A673 (cell line): Measurements from ENCODE around the gene FAM83G. TPM values are rescaled to one million over a fixed set of nuclear protein-coding genes. Genes with fewer than 3 reads are reported as not detected.

Source experiments
- BruUV-seq: library from RNA; stranded (reverse); fragments of 400-500 nt; replicated peaks from 2 replicates; lab custom pipeline; 2021; lab: Mats Ljungman, UMichigan
- CTCF ChIA-PET: fragments of 300-600 bp; sonication (Branson Sonifier 250); formaldehyde crosslinking; loops from one replicate; lab custom pipeline; 2022; ENCODE audit warnings: antibody characterized with exemption; lab: Charles Lee
- POLR2A ChIA-PET: fragments of 300-600 bp; sonication (Branson Sonifier 250); formaldehyde crosslinking; loops from one replicate; lab custom pipeline; 2022; ENCODE audit warnings: antibody characterized with exemption; ENCODE audit not compliant: low non-redundant PET; lab: Charles Lee
- DNase-seq: peaks from one replicate; pipeline ENCODE4 v3.0.0-alpha.2; 2015; ENCODE audit warnings: low spot score
- H3K27ac ChIP-seq: fragments of 200-600 bp; sonication (generic); 2 replicates; pipeline ENCODE4 v1.5.1; 2016; ENCODE audit warnings: mixed run types, low read depth, mild to moderate bottlenecking, mixed read lengths, antibody characterized with exemption, low read length; ENCODE audit not compliant: poor library complexity, severe bottlenecking
- H3K27me3 ChIP-seq: fragments of 200-600 bp; sonication (generic); replicated peaks from 2 replicates; pipeline ENCODE4 v1.6.1; 2017; ENCODE audit warnings: mixed run types, low read depth, mild to moderate bottlenecking, mixed read lengths, antibody characterized with exemption, low read length; ENCODE audit not compliant: insufficient read depth, poor library complexity
- H3K36me3 ChIP-seq: fragments of 200-600 bp; sonication (generic); 2 replicates; pipeline ENCODE4 v1.6.1; 2016; ENCODE audit warnings: mixed run types, mild to moderate bottlenecking, mixed read lengths, antibody characterized with exemption, low read length; ENCODE audit not compliant: insufficient read depth, poor library complexity, severe bottlenecking
- H3K4me1 ChIP-seq: fragments of 200-600 bp; sonication (generic); 2 replicates; pipeline ENCODE4 v1.6.1; 2017; ENCODE audit warnings: mixed run types, mild to moderate bottlenecking, mixed read lengths, antibody characterized with exemption, low read length; ENCODE audit not compliant: insufficient read depth, poor library complexity, severe bottlenecking
- H3K4me3 ChIP-seq: fragments of 200-600 bp; sonication (generic); 2 replicates; pipeline ENCODE4 v1.5.1; 2016; ENCODE audit warnings: low read depth, mixed run types, mild to moderate bottlenecking, mixed read lengths, low read length; ENCODE audit not compliant: poor library complexity, severe bottlenecking
- H3K9me3 ChIP-seq: fragments of 200-600 bp; sonication (generic); 2 replicates; pipeline ENCODE4 v1.6.1; 2016; ENCODE audit warnings: mixed run types, low read depth, mild to moderate bottlenecking, mixed read lengths, antibody characterized with exemption, low read length; ENCODE audit not compliant: poor library complexity, severe bottlenecking
- CTCF ChIP-seq: fragments of 300-800, 200-600 bp; sonication (generic); conservative IDR thresholded peaks from 2 replicates; pipeline ENCODE4 v1.5.1; 2017; ENCODE audit warnings: low read depth, mild to moderate bottlenecking, antibody characterized with exemption, low read length, moderate library complexity, mixed read lengths
- EZH2 ChIP-seq: fragments of 200-600 bp; sonication (generic); IDR thresholded peaks from 2 replicates; pipeline ENCODE4 v1.6.1; 2017; ENCODE audit warnings: borderline replicate concordance, low read depth, mild to moderate bottlenecking, mixed read lengths, antibody characterized with exemption, low read length; ENCODE audit not compliant: poor library complexity, severe bottlenecking
- intact Hi-C: fragments of 100-400 bp; cut with micrococcal nuclease; formaldehyde crosslinking; loops from one replicate; pipeline ENCODE4 v1.10.0; 2022; ENCODE audit not compliant: unreplicated experiment
- total RNA-seq: library from RNA; stranded (reverse); gene quantifications from 2 replicates; pipeline ENCODE4 v1.2.3, GENCODE V29; 2021

The FAM83G gene
- total RNA-seq, 1 experiment from 2014 or later: 12.4 TPM

- CTCF ChIA-PET: no interaction called here
- no peak for DNase-seq
- no peak for TF ChIP-seq CTCF
- TF ChIP-seq EZH2: no peak
- no peaks in the 10 kb centered on the region for H3K27me3 ChIP-seq
- intact Hi-C loops: no loop called here
- H3K4me3 ChIP-seq: no peak overlapping the region
- H3K36me3 ChIP-seq: peaks cover 21% of the 10 kb centered on the region
- no TSS peak for BruUV-seq
- H3K9me3 ChIP-seq: no peaks in the 10 kb centered on the region
- no peaks in the 10 kb centered on the region for H3K4me1 ChIP-seq
- no peak overlapping the region for H3K27ac ChIP-seq
- POLR2A ChIA-PET: no interaction called here
These were observed 71.2 kb downstream of the FAM83G start for GRCh38 chr17:18933102-18934058.

- intact Hi-C loops: no loop called here
- H3K9me3 ChIP-seq: no peaks in the 10 kb centered on the region
- H3K36me3 ChIP-seq: peaks cover 21% of the 10 kb centered on the region
- DNase-seq: no peak
- no peaks in the 10 kb centered on the region for H3K27me3 ChIP-seq
- H3K4me1 ChIP-seq: no peaks in the 10 kb centered on the region
- H3K27ac ChIP-seq: no peak overlapping the region
- BruUV-seq: no TSS peak
- ChIA-PET POLR2A (no interaction called here), CTCF (no interaction called here)
- TF ChIP-seq CTCF (no peak), EZH2 (no peak)
- H3K4me3 ChIP-seq: no peak overlapping the region
These were observed 72.1 kb downstream of the FAM83G start for GRCh38 chr17:18932360-18933055.

GRCh38 chr17:18928628-18929125, 75.9 kb downstream of the FAM83G start:
- H3K4me3 ChIP-seq: no peak overlapping the region
- DNase-seq: no peak
- H3K27ac ChIP-seq: no peak overlapping the region
- ChIA-PET CTCF (no interaction called here), POLR2A (no interaction called here)
- no TSS peak for BruUV-seq
- intact Hi-C loops: no loop called here
- no peaks in the 10 kb centered on the region for H3K9me3 ChIP-seq
- no peak for TF ChIP-seq CTCF
- no peak for TF ChIP-seq EZH2
- peaks cover 26% of the 10 kb centered on the region for H3K36me3 ChIP-seq
- no peaks in the 10 kb centered on the region for H3K4me1 ChIP-seq
- no peaks in the 10 kb centered on the region for H3K27me3 ChIP-seq
